WTC11 (cell line): ENCODE measurements around the gene EPS8L1. TPM values are rescaled to one million over a fixed set of nuclear protein-coding genes. Genes with fewer than 3 reads are reported as not detected.

Experiments used
- ATAC-seq: fragments of 200-7000 bp; cut with Tn5 transposase; 2 replicates; pipeline ENCODE4 v1.10.0; 2021; ENCODE audit warnings: mild to moderate bottlenecking, moderate library complexity
- CTCF ChIA-PET: fragments of 300-600 bp; sonication (Branson Sonifier 250); formaldehyde crosslinking; loops from one replicate; lab custom pipeline; 2021; ENCODE audit warnings: antibody characterized with exemption; lab: Charles Lee
- POLR2A ChIA-PET: fragments of 350-600 bp; sonication (Branson Sonifier 250); formaldehyde crosslinking; loops from one replicate; lab custom pipeline; 2021; ENCODE audit warnings: antibody characterized with exemption; lab: Charles Lee
- DNase-seq: peaks from one replicate; pipeline ENCODE4 v3.0.0; 2021; ENCODE audit warnings: low spot score
- H3K27ac Mint-ChIP-seq: 2 replicates; pipeline ENCODE4 v1.8.0; 2021; ENCODE audit warnings: mixed read lengths
- H3K27me3 Mint-ChIP-seq: 2 replicates; pipeline ENCODE4 v1.8.0; 2021; ENCODE audit warnings: low read depth, mild to moderate bottlenecking, moderate library complexity, mixed read lengths
- H3K36me3 Mint-ChIP-seq: 2 replicates; pipeline ENCODE4 v1.8.0; 2021; ENCODE audit warnings: mixed read lengths
- H3K4me1 Mint-ChIP-seq: 2 replicates; pipeline ENCODE4 v1.8.0; 2022; ENCODE audit warnings: mixed read lengths
- H3K4me3 Mint-ChIP-seq: 2 replicates; pipeline ENCODE4 v1.8.0; 2021; ENCODE audit warnings: mild to moderate bottlenecking, moderate library complexity, mixed read lengths
- H3K9me3 Mint-ChIP-seq: 2 replicates; pipeline ENCODE4 v1.8.0; 2021; ENCODE audit warnings: mixed read lengths
- ESRRA ChIP-seq: sonication (generic); formaldehyde crosslinking; IDR thresholded peaks from 2 replicates; pipeline ENCODE4 v1.8.1; 2022; ENCODE audit warnings: mild to moderate bottlenecking, missing genetic modification reagents, borderline replicate concordance
- NFE2L1 ChIP-seq: sonication (generic); formaldehyde crosslinking; IDR thresholded peaks from 2 replicates; pipeline ENCODE4 v1.8.1; 2023; ENCODE audit warnings: missing genetic modification reagents
- PRDM15 ChIP-seq: sonication (generic); formaldehyde crosslinking; IDR thresholded peaks from 2 replicates; pipeline ENCODE4 v1.8.0; 2022; ENCODE audit warnings: missing genetic modification reagents
- ZBTB43 ChIP-seq: sonication (generic); formaldehyde crosslinking; IDR thresholded peaks from 2 replicates; pipeline ENCODE4 v1.8.1; 2023; ENCODE audit warnings: mild to moderate bottlenecking, missing genetic modification reagents
- ZNF232 ChIP-seq: sonication (generic); formaldehyde crosslinking; IDR thresholded peaks from 2 replicates; pipeline ENCODE4 v1.8.0; 2022; ENCODE audit warnings: mild to moderate bottlenecking, missing genetic modification reagents
- ZNF416 ChIP-seq: fragments of 250-450 bp; sonication (Bioruptor Pico); IDR thresholded peaks from 2 replicates; pipeline ENCODE4 v1.9.0; 2021; ENCODE audit warnings: mild to moderate bottlenecking, inconsistent platforms
- total RNA-seq: library from RNA; stranded (reverse); gene quantifications from 3 replicates; pipeline ENCODE4 v1.2.3, GENCODE V29; 2021
- TF ChIP-seq, protein P1 (sequence below): sonication (generic); formaldehyde crosslinking; IDR thresholded peaks from 2 replicates; pipeline ENCODE4 v1.8.0; 2022; ENCODE audit warnings: mild to moderate bottlenecking, missing genetic modification reagents
- TF ChIP-seq, protein P2 (sequence below): fragments of 200-600 bp; IDR thresholded peaks from 2 replicates; pipeline ENCODE4 v1.8.0; 2022; ENCODE audit warnings: antibody characterized with exemption

EPS8L1 gene
- total RNA-seq, 1 experiment from 2014 or later = 38.9 TPM

DNA sequence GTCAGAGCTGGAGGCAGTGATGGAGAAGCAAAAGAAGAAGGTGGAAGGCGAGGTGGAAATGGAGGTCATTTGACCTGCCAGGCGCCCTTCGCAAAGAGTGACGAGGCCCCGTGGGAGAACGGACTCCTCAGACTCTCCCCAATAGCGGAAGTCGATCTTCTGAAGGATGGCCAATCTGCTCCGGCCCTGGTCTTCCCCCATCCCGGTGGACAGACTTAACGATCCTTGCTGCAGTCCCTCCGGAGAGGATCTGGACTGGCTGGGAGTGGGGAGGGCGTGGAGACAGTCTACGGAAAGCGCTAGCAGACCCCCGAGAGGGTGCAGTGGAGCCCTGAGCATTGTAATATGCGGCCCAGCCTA is 11.9 kb downstream of the EPS8L1 start:
- ChIA-PET POLR2A (interaction anchor here (0.5 to 1.9 kb wide), 8 partner anchors 25 to 877 kb away, joined by 3 to 8 read pairs (median 4); partner anchors contain the start of gene RDH13), CTCF (interaction anchor here (0.5 to 3.6 kb wide), 19 partner anchors 9 to 614 kb away, joined by 3 to 46 read pairs (median 6); partner anchors contain the start of genes CDC42EP5, DNAAF3, EPS8L1 and PPP1R12C)
- Mint-ChIP-seq H3K27me3 (peaks cover 47% of the 10 kb centered on the region), H3K4me1 (peaks cover 50% of the 10 kb centered on the region), H3K4me3 (peak overlapping the region; percentile 88), H3K36me3 (peaks cover 15% of the 10 kb centered on the region), H3K27ac (peak overlapping the region; percentile 51), H3K9me3 (no peaks in the 10 kb centered on the region)
- ATAC-seq (no peak), DNase-seq (no peak)
- TF ChIP-seq ZBTB43 (CRISPR knock-in tag) = 0 out of 2 replicates have a peak, but pooled peaks have one; percentile 4
- TF ChIP-seq PRDM15 (CRISPR knock-in tag) = peak; percentile 89
- TF ChIP-seq ZNF416 = no peak

DNA sequence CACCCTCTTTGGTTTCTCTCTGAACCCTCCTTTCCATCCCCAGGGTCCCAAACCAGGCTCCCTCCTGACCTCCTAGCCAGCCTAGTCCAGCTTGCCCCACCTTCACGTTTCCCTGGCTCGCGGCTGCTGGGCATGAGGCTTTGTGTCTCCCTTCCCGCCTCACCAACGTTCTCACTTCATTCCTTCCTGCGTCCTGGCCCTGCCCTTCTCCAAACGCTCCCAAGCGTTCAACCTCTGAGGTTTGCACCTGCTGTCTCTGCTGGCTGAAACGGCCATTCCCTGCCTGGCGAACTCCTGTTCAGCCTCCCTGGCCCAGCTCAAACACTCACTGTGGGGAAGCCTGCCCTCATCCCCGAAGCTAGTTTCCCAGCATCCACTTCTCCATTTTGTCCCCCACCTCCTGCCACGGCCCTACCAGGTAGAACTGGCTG is 12.4 kb downstream of the EPS8L1 start:
- ATAC-seq (no peak), DNase-seq (peak; percentile 17)
- Mint-ChIP-seq H3K9me3 (no peaks in the 10 kb centered on the region), H3K36me3 (peaks cover 15% of the 10 kb centered on the region), H3K4me1 (peaks cover 46% of the 10 kb centered on the region), H3K4me3 (peak overlapping the region; percentile 88), H3K27ac (peak overlapping the region; percentile 76)
- ChIA-PET CTCF (interaction anchor here (0.5 to 3.6 kb wide), 20 partner anchors 11 to 625 kb away, joined by 3 to 46 read pairs (median 6); partner anchors contain the start of genes CDC42EP5, DNAAF3, EPS8L1 and LENG9), POLR2A (interaction anchor here (1.8 to 1.9 kb wide), 2 partner anchors 26 to 27 kb away, joined by 5 to 6 read pairs; partner anchors contain the start of gene RDH13)
- TF ChIP-seq, protein P1, sequence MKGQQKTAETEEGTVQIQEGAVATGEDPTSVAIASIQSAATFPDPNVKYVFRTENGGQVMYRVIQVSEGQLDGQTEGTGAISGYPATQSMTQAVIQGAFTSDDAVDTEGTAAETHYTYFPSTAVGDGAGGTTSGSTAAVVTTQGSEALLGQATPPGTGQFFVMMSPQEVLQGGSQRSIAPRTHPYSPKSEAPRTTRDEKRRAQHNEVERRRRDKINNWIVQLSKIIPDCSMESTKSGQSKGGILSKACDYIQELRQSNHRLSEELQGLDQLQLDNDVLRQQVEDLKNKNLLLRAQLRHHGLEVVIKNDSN (CRISPR knock-in tag) = no peak
- TF ChIP-seq, all 79 proteins: peak for 0
- peaks cover 42% of the 10 kb centered on the region for H3K27me3 Mint-ChIP-seq

- TF ChIP-seq, protein P2, sequence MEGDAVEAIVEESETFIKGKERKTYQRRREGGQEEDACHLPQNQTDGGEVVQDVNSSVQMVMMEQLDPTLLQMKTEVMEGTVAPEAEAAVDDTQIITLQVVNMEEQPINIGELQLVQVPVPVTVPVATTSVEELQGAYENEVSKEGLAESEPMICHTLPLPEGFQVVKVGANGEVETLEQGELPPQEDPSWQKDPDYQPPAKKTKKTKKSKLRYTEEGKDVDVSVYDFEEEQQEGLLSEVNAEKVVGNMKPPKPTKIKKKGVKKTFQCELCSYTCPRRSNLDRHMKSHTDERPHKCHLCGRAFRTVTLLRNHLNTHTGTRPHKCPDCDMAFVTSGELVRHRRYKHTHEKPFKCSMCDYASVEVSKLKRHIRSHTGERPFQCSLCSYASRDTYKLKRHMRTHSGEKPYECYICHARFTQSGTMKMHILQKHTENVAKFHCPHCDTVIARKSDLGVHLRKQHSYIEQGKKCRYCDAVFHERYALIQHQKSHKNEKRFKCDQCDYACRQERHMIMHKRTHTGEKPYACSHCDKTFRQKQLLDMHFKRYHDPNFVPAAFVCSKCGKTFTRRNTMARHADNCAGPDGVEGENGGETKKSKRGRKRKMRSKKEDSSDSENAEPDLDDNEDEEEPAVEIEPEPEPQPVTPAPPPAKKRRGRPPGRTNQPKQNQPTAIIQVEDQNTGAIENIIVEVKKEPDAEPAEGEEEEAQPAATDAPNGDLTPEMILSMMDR = peak; percentile 95
- TF ChIP-seq ZNF232 (CRISPR knock-in tag) = no peak
- ATAC-seq = no peak
- Mint-ChIP-seq H3K27ac (peak overlapping the region; percentile 76), H3K27me3 (peaks cover 38% of the 10 kb centered on the region), H3K36me3 (peaks cover 15% of the 10 kb centered on the region), H3K4me3 (peak overlapping the region; percentile 88), H3K9me3 (no peaks in the 10 kb centered on the region), H3K4me1 (peaks cover 43% of the 10 kb centered on the region)
- CTCF ChIA-PET = interaction anchor here (0.6 to 3.6 kb wide), 30 partner anchors 8 to 625 kb away, joined by 3 to 46 read pairs (median 5); partner anchors contain the start of genes CDC42EP5, DNAAF3, EPS8L1 and LENG9
- peak; percentile 97 for DNase-seq
- POLR2A ChIA-PET = interaction anchor here (1.9 kb wide), 1 partner anchor 27 kb away, joined by 5 read pairs; no protein-coding TSS in a partner anchor
Observed at GRCh38 chr19:55088543-55089341, 13.1 kb downstream of the EPS8L1 start.

DNA sequence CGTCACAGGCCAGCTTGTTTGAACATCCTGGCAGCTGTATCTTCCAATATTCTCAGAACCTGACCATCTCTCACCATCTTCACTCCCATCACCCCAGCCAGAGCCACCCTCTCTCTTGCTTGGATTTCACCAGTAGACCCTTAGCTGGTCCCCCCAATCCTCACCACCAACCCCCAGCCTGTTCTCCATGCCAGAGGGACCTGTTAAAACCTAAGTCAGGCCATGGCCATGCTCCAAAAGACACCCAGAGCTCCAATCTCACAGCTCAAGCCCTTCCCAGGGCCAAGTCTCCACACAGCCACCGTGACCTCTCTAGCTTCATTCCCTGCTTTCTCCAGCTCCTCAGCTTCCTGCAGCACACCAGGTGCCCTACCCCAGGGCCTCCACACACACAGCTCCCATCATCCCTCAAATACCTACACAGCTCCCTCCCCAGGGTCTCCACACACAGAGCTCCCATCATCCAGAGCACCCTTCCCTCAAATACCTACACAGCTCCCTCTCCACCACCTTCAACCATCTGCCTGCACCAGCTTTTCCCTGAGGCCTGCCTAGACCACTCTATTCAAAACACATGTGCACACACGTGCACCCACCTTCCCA is 13.8 kb downstream of the EPS8L1 start:
- Mint-ChIP-seq H3K27me3 (peaks cover 31% of the 10 kb centered on the region), H3K27ac (no peak overlapping the region; the same call in 1 of the 2 replicates), H3K36me3 (peaks cover 15% of the 10 kb centered on the region), H3K9me3 (no peaks in the 10 kb centered on the region), H3K4me1 (peaks cover 38% of the 10 kb centered on the region), H3K4me3 (no peak overlapping the region)
- ATAC-seq = no peak
- DNase-seq = no peak
- CTCF ChIA-PET = interaction anchor here (0.6 to 3.6 kb wide), 22 partner anchors 9 to 329 kb away, joined by 3 to 46 read pairs (median 6); partner anchors contain the start of genes PPP1R12C, RDH13 and TNNT1
- POLR2A ChIA-PET = no interaction called here
- no peak for TF ChIP-seq ESRRA (CRISPR knock-in tag)
- TF ChIP-seq NFE2L1 = peak; percentile 58; the same call in 1 of the 2 replicates
